ENCODE data around the gene DNAJC9. TPM values are rescaled to one million over a fixed set of nuclear protein-coding genes. Genes with fewer than 3 reads are reported as not detected.

DNAJC9 gene
- 22.0 and 34.3 TPM in 2 replicates for total RNA-seq

GRCh38 chr10:73246646-73247508, at the start of gene DNAJC9:
Gene DNAJC9 (minus strand): TSS chr10:73247255. CDS start chr10:73247189, 66 bp downstream.

GRCh38 chr10:73252445-73253224, 5.6 kb upstream of the DNAJC9 start, which contains the start of gene MRPS16:
Gene MRPS16 (minus strand): TSS chr10:73252644. CDS start chr10:73252482, 162 bp downstream.

Other genes starting within 250 kb of the DNAJC9 start
- gene P4HA1, start 150.4 kb downstream of the DNAJC9 start, total RNA-seq: 977 and 1,438 TPM in 2 replicates
- gene NUDT13, start 136.8 kb downstream of the DNAJC9 start, total RNA-seq: 0.30 and 1.1 TPM in 2 replicates
- 24.1 and 30.6 TPM in 2 replicates for gene ECD, start 79.2 kb downstream of the DNAJC9 start, total RNA-seq
- gene FAM149B1, start 79.1 kb downstream of the DNAJC9 start, total RNA-seq: 32.4 and 38.0 TPM in 2 replicates
- 45.4 and 54.6 TPM in 2 replicates for gene MRPS16, start 5.4 kb upstream of the DNAJC9 start, total RNA-seq
- gene CFAP70, start 111.6 kb upstream of the DNAJC9 start, total RNA-seq: 0.97 and 1.5 TPM in 2 replicates
- gene ANXA7, start 166.8 kb upstream of the DNAJC9 start, total RNA-seq: 103 and 121 TPM in 2 replicates
- 2.1 and 2.7 TPM in 2 replicates for gene MSS51, start 186.3 kb upstream of the DNAJC9 start, total RNA-seq
- 43.4 and 66.7 TPM in 2 replicates for gene PPP3CB, start 248.8 kb upstream of the DNAJC9 start, total RNA-seq